Breast epithelium (tissue), 3 donors: Measurements from ENCODE around the gene WWOX.

Experiments
- POLR2A ChIP-seq: fragments of 450-650 bp; IDR thresholded peaks from one replicate; pipeline ENCODE4 v1.6.1; 2016; ENCODE audit warnings: antibody characterized with exemption, mild to moderate bottlenecking, moderate library complexity
- POLR2AphosphoS5 ChIP-seq, 3 donors: sonication (generic); formaldehyde crosslinking; IDR thresholded peaks; one replicate each; pipeline ENCODE4 v1.6.1; 2017; ENCODE audit warnings: antibody characterized with exemption in 3 of 3
- TF ChIP-seq, protein P1 (sequence below), 3 donors: fragments of 450-650 bp; IDR thresholded peaks; one replicate each; pipeline ENCODE4 v1.5.1; 2016 to 2017; ENCODE audit warnings: antibody characterized with exemption in 3 of 3, mild to moderate bottlenecking in 3 of 3, moderate library complexity in 3 of 3

DNA sequence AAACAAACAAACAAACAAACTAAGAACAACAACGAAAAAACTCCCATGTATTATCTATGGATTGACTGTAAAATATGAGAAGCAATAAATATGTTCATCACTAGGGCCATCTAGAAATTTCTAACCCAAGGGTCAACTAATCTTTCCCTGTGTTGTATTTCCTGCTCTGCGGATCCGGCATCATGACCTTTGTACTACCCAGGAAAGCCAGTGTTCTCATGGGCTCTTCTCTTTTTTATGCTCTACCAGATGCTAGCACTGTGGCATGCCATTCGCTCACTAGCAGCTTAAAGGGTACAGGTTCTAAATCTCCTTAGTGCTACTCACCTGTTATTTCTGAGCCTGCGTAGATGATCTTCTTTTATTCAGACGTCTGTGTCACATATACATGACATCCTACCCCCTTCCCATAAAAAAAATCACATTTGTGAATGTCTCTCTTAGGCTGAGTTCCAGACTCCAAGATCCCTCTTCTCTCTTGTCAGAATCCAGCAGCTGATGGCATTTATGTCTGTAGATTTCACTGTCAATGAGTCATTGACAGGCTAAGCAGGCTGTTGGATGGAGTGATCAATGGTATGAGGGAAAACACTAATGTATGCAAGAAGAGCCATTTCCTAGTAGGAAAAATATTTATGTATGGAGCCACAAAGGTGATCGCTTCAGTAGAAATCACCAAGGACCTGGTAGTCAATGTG, 100.0 kb downstream of the WWOX start:
- TF ChIP-seq, protein P1, sequence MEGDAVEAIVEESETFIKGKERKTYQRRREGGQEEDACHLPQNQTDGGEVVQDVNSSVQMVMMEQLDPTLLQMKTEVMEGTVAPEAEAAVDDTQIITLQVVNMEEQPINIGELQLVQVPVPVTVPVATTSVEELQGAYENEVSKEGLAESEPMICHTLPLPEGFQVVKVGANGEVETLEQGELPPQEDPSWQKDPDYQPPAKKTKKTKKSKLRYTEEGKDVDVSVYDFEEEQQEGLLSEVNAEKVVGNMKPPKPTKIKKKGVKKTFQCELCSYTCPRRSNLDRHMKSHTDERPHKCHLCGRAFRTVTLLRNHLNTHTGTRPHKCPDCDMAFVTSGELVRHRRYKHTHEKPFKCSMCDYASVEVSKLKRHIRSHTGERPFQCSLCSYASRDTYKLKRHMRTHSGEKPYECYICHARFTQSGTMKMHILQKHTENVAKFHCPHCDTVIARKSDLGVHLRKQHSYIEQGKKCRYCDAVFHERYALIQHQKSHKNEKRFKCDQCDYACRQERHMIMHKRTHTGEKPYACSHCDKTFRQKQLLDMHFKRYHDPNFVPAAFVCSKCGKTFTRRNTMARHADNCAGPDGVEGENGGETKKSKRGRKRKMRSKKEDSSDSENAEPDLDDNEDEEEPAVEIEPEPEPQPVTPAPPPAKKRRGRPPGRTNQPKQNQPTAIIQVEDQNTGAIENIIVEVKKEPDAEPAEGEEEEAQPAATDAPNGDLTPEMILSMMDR (IDR thresholded peaks at IDR 0.05): no peak
- TF ChIP-seq POLR2A (no peak), POLR2AphosphoS5 (IDR thresholded peaks at IDR 0.05) (no peak)
